Mesothelial cell of epicardium (in vitro differentiated cells): Measurements from ENCODE around the gene AHSA1. TPM values are rescaled to one million over a fixed set of nuclear protein-coding genes. Genes with fewer than 3 reads are reported as not detected.

Source experiments
- DNase-seq, 2 experiments: peaks; one replicate each; pipeline ENCODE4 v3.0.0; 2021; ENCODE audit warnings: low spot score in 2 of 2; ENCODE audit not compliant: unreplicated experiment in 2 of 2
- H3K27ac Mint-ChIP-seq: 2 replicates; pipeline ENCODE4 v1.8.0; 2021; ENCODE audit warnings: mixed read lengths
- H3K27me3 Mint-ChIP-seq: 2 replicates; pipeline ENCODE4 v1.8.0; 2021; ENCODE audit warnings: low read depth, mixed read lengths
- H3K36me3 Mint-ChIP-seq: 2 replicates; pipeline ENCODE4 v1.8.0; 2021; ENCODE audit warnings: mixed read lengths
- H3K4me1 Mint-ChIP-seq: 2 replicates; pipeline ENCODE4 v1.8.0; 2021; ENCODE audit warnings: mixed read lengths
- H3K4me3 Mint-ChIP-seq: 2 replicates; pipeline ENCODE4 v1.8.0; 2021; ENCODE audit warnings: mild to moderate bottlenecking, moderate library complexity, mixed read lengths
- H3K9me3 Mint-ChIP-seq: 2 replicates; pipeline ENCODE4 v1.8.0; 2021; ENCODE audit warnings: mixed read lengths
- total RNA-seq: library from RNA; stranded (reverse); gene quantifications from 3 replicates; pipeline ENCODE4 v1.2.1, GENCODE V29; 2021
- TF ChIP-seq, protein P1 (sequence below): fragments of 200-600 bp; sonication (generic); IDR thresholded peaks from one replicate; pipeline ENCODE4 v1.5.0; 2021; ENCODE audit warnings: antibody characterized with exemption; ENCODE audit not compliant: unreplicated experiment

Gene AHSA1
- total RNA-seq, 1 donor from 2014 or later = 99.9 TPM

DNA sequence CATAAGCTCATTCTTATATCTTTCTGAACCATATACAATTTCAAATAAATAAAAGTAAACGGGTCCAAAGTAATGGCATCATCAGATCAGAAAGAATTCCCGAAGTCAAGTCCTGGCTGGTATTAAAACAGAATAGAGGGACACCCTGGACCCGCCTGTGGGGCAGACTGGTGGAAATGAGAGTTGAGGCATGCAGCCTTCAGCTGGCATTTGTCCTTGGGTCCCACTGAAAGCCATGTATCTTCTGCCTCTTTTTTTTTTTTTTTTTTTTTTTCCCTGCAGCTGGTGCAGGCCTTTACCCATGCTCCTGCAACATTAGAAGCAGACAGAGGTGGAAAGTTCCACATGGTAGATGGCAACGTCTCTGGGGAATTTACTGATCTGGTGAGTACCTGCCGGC is 9.9 kb downstream of the AHSA1 start:
- Mint-ChIP-seq H3K36me3 (peaks cover 30% of the 10 kb centered on the region), H3K27me3 (no peaks in the 10 kb centered on the region), H3K4me3 (no peak overlapping the region), H3K27ac (no peak overlapping the region), H3K9me3 (no peaks in the 10 kb centered on the region), H3K4me1 (no peaks in the 10 kb centered on the region)
- DNase-seq = no peak
- TF ChIP-seq, protein P1, sequence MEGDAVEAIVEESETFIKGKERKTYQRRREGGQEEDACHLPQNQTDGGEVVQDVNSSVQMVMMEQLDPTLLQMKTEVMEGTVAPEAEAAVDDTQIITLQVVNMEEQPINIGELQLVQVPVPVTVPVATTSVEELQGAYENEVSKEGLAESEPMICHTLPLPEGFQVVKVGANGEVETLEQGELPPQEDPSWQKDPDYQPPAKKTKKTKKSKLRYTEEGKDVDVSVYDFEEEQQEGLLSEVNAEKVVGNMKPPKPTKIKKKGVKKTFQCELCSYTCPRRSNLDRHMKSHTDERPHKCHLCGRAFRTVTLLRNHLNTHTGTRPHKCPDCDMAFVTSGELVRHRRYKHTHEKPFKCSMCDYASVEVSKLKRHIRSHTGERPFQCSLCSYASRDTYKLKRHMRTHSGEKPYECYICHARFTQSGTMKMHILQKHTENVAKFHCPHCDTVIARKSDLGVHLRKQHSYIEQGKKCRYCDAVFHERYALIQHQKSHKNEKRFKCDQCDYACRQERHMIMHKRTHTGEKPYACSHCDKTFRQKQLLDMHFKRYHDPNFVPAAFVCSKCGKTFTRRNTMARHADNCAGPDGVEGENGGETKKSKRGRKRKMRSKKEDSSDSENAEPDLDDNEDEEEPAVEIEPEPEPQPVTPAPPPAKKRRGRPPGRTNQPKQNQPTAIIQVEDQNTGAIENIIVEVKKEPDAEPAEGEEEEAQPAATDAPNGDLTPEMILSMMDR = no peak

DNA sequence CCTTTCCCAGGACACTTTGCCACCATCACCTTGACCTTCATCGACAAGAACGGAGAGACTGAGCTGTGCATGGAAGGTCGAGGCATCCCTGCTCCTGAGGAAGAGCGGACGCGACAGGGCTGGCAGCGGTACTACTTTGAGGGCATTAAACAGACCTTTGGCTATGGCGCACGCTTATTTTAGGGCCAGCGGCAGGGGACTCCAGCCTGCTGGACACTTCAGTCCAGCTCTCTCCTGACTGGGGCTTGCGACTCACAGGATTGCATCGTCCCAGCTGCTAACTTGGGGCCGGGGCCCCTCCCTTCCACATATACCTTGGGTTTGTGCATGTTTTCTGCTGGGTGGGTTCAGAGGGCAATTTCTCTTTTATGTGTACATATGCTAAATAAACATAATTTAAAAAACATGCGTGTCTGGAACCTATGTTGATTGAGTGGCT is 11.2 kb downstream of the AHSA1 start:
- Mint-ChIP-seq H3K9me3 (no peaks in the 10 kb centered on the region), H3K4me3 (no peak overlapping the region), H3K27me3 (no peaks in the 10 kb centered on the region), H3K27ac (no peak overlapping the region), H3K36me3 (peaks cover 24% of the 10 kb centered on the region), H3K4me1 (no peaks in the 10 kb centered on the region)
- TF ChIP-seq, protein P1 = no peak
- DNase-seq = no peak

DNA sequence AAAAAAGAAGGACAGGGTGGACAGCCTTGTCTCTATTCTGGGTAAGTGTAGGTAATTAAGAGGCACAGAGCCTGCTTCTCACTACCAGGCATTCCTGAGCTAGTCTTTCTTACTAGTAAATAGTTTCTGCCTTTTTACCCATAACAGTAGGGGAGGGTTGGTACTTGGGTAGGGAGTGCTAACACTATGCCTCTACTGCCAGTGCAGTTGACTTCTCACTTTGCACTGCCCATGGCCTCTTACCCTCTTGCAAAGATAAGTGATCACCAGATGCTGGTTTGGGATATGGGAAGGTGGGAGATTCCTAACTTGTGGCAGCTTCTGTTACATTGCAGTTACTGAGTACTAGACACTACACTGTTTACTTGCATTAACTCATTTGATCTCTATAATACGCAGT is 11.6 kb downstream of the AHSA1 start:
- no peaks in the 10 kb centered on the region for H3K4me1 Mint-ChIP-seq
- H3K36me3 Mint-ChIP-seq = peaks cover 24% of the 10 kb centered on the region
- no peak overlapping the region for H3K4me3 Mint-ChIP-seq
- DNase-seq = no peak
- H3K27ac Mint-ChIP-seq = no peak overlapping the region
- H3K9me3 Mint-ChIP-seq = no peaks in the 10 kb centered on the region
- H3K27me3 Mint-ChIP-seq = no peaks in the 10 kb centered on the region
- TF ChIP-seq, protein P1 = no peak

DNA sequence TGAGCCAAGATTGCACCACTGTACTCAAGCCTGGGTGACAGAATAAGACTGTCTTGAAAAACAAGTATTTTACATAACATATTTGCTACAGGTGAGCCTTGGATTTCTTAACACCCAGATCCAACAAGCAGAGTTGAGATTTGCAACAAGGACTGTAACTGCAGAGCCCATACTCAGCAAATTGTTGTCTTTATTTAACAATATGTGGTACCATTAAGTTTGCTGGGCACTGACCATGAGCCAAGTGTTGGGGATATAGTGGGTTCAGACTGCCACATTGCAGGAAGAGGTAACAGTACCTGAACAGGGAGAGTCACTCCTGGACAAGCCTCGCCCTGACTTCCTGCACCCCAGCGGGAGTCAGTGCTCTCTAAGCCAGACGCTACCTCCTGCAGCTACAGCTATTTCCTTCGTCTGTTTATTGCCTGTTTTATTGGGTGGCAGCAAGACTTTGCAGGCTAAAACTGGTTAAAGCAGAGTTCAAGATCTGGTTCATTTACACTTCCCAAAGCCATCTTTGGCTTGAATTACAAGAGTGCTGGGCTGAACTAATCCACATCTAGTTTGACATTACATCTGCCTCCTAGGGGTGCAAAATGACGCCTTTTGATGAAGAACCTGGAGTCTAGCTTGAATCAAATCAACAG is 12.5 kb downstream of the AHSA1 start:
- Mint-ChIP-seq H3K27me3 (no peaks in the 10 kb centered on the region), H3K36me3 (peaks cover 19% of the 10 kb centered on the region), H3K27ac (no peak overlapping the region), H3K9me3 (no peaks in the 10 kb centered on the region), H3K4me1 (no peaks in the 10 kb centered on the region), H3K4me3 (no peak overlapping the region)
- TF ChIP-seq, protein P1 = no peak
- DNase-seq = no peak

DNA sequence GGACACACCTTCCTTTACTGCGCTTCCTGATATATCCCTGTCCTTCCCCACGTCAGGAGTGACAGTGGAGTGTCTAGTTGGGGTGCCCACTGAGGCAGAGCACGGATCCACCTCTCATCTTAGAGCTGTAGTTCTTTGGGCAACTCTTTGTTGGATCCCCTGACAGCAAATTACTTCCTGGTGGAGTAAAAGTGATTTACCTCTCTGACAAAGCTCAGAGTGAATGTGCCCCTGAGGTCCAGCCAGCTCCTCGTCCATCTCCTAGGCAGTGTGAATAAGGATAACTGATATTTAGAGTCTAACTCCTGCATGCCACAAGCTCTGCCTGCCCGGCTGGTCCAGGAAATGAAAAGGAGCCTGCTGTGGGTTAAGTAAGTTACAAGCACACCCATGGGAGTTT is 16.0 kb downstream of the AHSA1 start:
- no peaks in the 10 kb centered on the region for H3K9me3 Mint-ChIP-seq
- DNase-seq = no peak
- no peak overlapping the region for H3K4me3 Mint-ChIP-seq
- no peaks in the 10 kb centered on the region for H3K27me3 Mint-ChIP-seq
- H3K4me1 Mint-ChIP-seq = no peaks in the 10 kb centered on the region
- no peak overlapping the region for H3K27ac Mint-ChIP-seq
- H3K36me3 Mint-ChIP-seq = peaks cover 5% of the 10 kb centered on the region
- TF ChIP-seq, protein P1 = no peak
